ENCODE measurements around the gene SEC14L1.

DNA sequence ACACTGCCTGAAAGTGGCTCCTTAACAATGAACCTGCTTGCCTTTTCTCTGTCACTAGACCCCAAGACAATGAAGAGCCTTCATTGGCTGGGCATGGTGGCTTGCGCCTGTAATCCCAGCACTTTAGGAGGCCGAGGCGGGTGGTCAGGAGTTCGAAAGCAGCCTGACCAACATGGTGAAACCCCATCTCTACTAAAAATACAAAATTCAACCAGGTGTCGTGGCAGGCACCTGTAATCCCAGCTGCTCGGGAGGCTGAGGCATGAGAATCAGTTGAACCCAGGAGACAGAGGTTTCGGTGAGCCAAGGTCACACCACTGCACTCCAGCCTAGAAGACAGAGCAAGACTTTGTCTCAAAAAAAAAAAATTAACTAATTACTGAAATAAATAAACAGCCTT lies 45.3 kb upstream of the SEC14L1 start:
- no peak for TF ChIP-seq GATA3 (IDR thresholded peaks at IDR 0.05; ENCODE audit: low read depth, low read length)
- TF ChIP-seq GATA2 (IDR thresholded peaks at IDR 0.05; ENCODE audit: low read depth, low read length), result no peak

All from SH-SY5Y (cell line).